HPDE6-E6E7 (cell line): Measurements from ENCODE around the gene ENHO.

Experiments used
- DNase-seq: peaks from one replicate; pipeline ENCODE4 v3.0.0; 2011; ENCODE audit warnings: missing footprints; ENCODE audit errors: extremely low spot score

The ENHO gene

GRCh38 chr9:34475097-34475496 lies 47.7 kb downstream of the ENHO start:
- no peak for DNase-seq
